Astrocyte of the hippocampus (primary cell): Measurements from ENCODE around the gene HSF4.
"Not testable (repeated sequence)": the region's sequence is repeated elsewhere in the genome, so short reads cannot be mapped to it uniquely, and the experiment has no call there.

Experiments
- DNase-seq: peaks from one replicate; pipeline ENCODE4 v3.0.0; 2011; ENCODE audit warnings: low read depth, low spot score

The HSF4 gene, protein sequence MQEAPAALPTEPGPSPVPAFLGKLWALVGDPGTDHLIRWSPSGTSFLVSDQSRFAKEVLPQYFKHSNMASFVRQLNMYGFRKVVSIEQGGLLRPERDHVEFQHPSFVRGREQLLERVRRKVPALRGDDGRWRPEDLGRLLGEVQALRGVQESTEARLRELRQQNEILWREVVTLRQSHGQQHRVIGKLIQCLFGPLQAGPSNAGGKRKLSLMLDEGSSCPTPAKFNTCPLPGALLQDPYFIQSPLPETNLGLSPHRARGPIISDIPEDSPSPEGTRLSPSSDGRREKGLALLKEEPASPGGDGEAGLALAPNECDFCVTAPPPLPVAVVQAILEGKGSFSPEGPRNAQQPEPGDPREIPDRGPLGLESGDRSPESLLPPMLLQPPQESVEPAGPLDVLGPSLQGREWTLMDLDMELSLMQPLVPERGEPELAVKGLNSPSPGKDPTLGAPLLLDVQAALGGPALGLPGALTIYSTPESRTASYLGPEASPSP

GRCh38 chr16:67164599-67165061 lies at the start of gene HSF4:
HSF4 (plus strand) TSS chr16:67164745; CDS start chr16:67164812, 67 bp downstream.
- no peak for DNase-seq

GRCh38 chr16:67114793-67115192 lies 49.8 kb upstream of the HSF4 start:
- no peak for DNase-seq

DNA sequence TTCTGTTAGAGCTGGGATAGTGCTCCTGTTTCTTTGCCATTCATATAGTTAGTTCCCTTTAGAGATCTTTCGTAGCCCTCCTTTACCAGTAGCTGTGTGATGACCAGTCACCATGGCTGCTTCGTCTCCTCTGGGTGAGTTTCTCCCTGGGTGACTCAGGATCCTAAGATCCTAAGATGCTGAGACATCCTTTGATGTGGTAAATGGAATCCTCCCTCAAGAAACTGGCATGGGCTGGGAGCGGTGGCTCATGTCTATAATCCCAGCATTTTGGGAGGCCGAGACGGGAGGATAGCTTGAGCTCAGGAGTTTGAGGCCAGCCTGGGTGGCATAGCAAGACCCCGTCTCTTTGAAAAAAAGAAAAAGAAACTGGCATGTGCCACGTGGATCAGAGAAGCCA lies 48.9 kb upstream of the HSF4 start:
- peak; percentile 80 for DNase-seq

- DNase-seq, result no peak
These were observed 47.9 kb upstream of the HSF4 start for GRCh38 chr16:67116388-67117311.

- DNase-seq, result no peak
These were observed 46.8 kb upstream of the HSF4 start for GRCh38 chr16:67117716-67118115.

DNA sequence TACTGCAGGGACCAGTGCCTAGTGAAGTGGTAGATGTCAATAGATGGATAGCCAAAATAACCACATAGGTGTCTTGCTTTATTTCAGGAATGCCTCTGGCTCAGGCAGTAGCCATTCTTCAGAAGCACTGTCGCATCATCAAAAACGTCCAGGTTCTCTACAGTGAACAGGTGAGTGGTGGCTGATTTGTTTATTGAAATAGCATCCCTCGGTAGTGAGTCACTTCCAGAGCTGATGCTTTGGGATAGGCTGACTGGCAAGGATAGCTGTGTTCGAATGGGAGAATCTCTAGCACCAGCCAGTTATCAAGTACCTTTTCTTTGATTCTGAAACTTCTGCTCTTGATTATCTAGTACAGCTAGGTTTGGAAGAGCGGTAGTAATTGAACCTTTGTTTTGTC lies 44.5 kb upstream of the HSF4 start:
- no peak for DNase-seq

- DNase-seq, result not testable (repeated sequence)
These were observed 41.7 kb upstream of the HSF4 start for GRCh38 chr16:67122799-67123198.

GRCh38 chr16:67128417-67128816 lies 36.1 kb upstream of the HSF4 start:
- no peak for DNase-seq

DNA sequence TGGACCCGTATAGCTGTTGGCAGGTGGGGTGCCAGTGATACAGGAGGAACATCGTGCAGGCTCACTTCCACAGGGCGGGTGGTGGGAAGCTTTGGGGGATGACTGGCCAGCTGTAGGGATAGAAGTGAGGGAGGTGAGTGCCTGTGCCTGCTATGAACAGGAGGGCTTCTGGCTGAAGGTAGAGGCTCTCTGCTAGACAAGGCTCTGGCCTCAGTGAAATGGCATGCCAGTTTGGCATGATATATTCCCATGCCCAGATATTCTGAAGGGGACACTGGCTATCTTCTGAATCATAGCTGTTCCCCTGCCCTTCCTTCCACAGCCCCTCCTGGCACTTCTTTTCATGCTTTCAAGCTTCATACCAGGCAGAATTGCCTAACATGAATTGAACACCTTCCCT lies 35.7 kb upstream of the HSF4 start:
- no peak for DNase-seq

- DNase-seq, result no peak
These were observed 35.1 kb upstream of the HSF4 start for GRCh38 chr16:67129422-67129821.

- DNase-seq, result peak; percentile 67
These were observed 26.9 kb upstream of the HSF4 start for GRCh38 chr16:67137605-67138004.

DNA sequence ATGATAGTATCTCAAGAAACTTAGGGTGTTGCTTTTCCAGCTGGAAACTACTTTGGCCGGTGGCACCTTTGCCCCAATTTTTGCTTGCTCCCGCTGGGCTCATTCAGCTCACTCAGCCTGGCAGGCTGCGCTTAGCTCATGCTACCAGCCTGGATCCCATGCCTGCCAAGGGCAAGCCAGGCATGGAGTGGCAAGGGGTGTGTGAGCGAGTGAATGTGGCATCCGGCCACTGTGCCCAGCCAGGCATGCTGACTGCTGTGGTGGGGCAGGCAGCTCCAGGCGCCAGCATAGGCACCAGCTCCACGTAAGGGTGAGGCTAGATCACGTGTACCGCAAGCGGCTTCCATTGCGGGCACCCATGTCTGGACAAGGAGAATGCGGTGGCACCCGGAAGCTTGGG lies 23.2 kb upstream of the HSF4 start:
- DNase-seq, result no peak

- DNase-seq, result no peak
These were observed 22.2 kb upstream of the HSF4 start for GRCh38 chr16:67142342-67142741.

DNA sequence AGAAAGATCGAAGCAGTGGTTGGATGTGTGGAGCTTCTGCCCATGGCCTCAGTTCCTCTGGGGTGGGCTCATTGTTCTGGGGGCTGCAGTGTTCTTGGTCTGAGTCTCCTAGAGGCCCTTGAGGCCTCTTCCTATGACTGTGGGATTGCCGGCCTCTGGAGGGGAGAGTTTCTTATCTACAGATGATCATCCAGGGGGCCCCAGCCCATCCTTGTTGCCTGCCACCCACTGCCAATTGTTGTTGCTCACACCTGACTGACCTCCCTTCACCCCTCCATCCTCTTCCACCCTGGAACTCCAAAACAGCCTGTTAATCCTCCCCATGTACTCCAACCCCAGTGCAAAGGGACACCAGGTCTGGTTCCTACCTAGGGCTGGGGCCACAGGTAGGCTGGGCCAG lies 19.6 kb upstream of the HSF4 start:
- DNase-seq, result no peak

DNA sequence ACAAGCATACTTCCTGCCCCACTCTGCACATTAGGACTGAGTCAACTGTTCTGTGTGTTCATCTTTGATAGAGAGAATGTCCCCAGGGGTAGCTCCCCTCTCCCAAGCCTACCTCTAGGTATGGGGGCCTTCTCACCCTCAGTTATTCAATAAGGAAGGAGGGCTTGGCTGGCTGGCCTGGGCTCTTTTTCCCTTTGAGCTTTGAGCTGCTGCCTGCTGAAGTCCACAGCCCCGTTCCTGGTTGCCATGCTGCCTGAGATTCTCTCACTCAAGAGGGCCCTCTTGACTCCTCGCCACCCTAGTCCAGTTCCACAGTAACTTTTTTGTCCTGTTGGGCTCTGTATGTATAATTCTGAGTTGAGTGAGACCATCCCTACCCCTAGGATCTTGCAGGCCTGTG lies 18.8 kb upstream of the HSF4 start:
- DNase-seq, result no peak

DNA sequence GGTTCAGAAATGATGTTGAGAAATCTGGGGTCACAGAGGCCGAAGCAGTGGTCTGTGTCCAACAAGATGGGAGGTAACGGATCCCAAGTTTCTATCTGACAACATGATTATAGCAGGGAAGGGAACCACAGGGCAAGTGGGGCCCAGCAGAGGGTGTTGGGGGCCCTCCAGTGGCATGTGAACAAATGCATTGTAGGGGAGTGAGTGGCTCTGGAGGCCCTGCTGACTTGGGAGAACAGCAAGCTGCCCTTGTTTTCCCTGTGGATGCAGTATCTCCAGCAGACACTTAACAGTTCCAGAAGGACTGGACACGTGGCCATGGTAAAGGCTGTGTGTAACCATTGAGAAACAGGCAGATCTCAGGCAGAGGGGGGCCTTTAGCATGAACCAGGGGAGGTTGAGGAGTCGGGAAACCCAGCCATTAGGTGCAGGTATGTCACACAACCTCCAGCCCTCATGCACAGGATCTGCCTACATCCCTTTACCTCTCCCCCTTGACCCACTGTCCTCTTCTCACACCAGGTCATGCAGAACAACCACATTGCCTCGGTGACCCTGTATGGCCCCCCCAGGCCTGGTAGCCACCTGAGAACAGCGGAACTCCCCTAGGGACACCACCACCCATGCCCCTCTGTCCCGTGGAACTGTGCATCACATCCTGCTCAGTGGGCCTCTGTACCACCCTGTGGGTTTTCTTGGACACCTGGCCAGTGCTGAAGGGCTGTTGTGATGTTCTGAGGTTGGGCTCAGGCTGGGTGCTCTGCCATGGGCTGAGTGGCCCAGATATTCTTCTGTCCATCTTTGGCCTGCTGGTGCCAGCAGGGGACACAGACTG lies 17.8 kb upstream of the HSF4 start:
- DNase-seq, result no peak

- DNase-seq, result no peak
These were observed 17.0 kb upstream of the HSF4 start for GRCh38 chr16:67147437-67148140.

- DNase-seq, result no peak
These were observed 16.3 kb upstream of the HSF4 start for GRCh38 chr16:67148221-67148620.

DNA sequence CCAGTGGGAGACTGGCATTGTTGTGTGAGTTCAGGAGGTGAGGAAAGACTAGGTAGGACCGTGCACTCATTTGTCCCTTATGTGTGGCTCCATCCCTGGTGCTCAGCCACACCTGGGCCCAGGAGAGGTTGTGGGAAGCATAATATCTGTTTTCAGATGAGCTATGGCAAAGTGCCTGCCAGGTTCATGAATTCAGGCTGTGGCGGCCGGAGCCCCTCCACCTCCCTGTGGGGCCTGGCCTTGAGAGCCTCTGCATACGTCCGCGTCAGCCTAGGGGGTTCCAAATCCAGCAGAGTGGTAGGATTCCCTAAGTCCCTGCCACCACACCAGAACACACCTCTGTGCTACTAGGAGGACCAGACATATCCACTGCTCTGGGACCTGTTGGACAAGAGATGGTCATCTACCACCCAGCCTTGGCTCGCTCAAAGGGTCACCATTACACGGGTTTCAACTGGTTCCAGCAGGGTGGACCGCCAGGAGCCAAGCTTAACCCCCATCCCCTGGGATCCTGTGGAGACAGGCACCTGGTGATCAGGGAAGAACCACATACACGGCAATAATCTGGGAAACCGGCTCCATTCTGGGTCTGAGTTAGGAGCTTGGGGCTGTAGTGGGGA lies 15.8 kb upstream of the HSF4 start:
- DNase-seq, result no peak

GRCh38 chr16:67149276-67150046 lies 15.1 kb upstream of the HSF4 start:
- no peak for DNase-seq
